Activated naive CD4-positive, alpha-beta T cell treated with anti-CD3 and anti-CD28 coated beads for 36 hours (primary cell): ENCODE data around the gene DHCR7. TPM values are rescaled to one million over a fixed set of nuclear protein-coding genes. Genes with fewer than 3 reads are reported as not detected.

Experiments used
- CTCF ChIA-PET: fragments of 350-600 bp; sonication (Branson Sonifier 250); formaldehyde crosslinking; loops from one replicate; lab custom pipeline; 2021; ENCODE audit warnings: antibody characterized with exemption; lab: Charles Lee
- DNase-seq: peaks from one replicate; pipeline ENCODE4 v3.0.0-alpha.2; 2020
- H3K27ac Mint-ChIP-seq: one replicate; pipeline ENCODE4 v1.8.0; 2021; ENCODE audit warnings: mild to moderate bottlenecking, mixed read lengths
- H3K27me3 Mint-ChIP-seq: one replicate; pipeline ENCODE4 v1.8.0; 2021; ENCODE audit warnings: low read depth, mixed read lengths
- H3K36me3 Mint-ChIP-seq: one replicate; pipeline ENCODE4 v1.8.0; 2021; ENCODE audit warnings: low read depth, mixed read lengths
- H3K4me1 Mint-ChIP-seq: one replicate; pipeline ENCODE4 v1.8.0; 2021; ENCODE audit warnings: low read depth, mixed read lengths
- H3K4me3 Mint-ChIP-seq: one replicate; pipeline ENCODE4 v1.8.0; 2021; ENCODE audit warnings: mild to moderate bottlenecking, moderate library complexity, mixed read lengths
- H3K9me3 Mint-ChIP-seq: one replicate; pipeline ENCODE4 v1.8.0; 2021; ENCODE audit warnings: mixed read lengths
- intact Hi-C: fragments of 100-400 bp; cut with micrococcal nuclease; formaldehyde crosslinking; loops from one replicate; pipeline ENCODE4 v1.15.1; 2023
- total RNA-seq, 2 experiments: library from RNA; stranded (reverse); gene quantifications; one replicate each; pipeline ENCODE4 v1.2.3, GENCODE V29; 2021

Gene DHCR7
- total RNA-seq, 2 experiments from 2014 or later = 52.0 to 58.7 TPM

DNA sequence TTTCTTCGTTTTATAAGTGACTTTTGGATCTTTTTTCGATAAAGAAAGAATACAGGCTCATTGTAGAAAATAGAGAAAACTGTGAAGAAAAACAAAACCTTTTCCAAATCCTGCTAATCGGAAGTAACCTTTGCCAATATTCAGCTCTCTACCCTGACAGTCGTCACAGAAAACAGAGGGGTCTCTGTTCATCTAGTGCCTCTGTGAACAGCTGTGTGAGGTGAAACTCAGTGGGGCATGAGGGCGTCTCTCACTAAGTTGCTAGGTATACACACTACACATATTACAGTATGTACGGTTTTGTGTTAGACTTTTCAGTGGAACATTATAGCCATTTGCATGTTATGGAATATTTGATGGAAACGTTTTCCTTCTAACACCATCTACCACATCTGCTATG, 39.4 kb downstream of the DHCR7 start:
- Mint-ChIP-seq H3K9me3 (peaks cover under 1% of the 10 kb centered on the region), H3K27me3 (no peaks in the 10 kb centered on the region), H3K4me1 (no peaks in the 10 kb centered on the region), H3K36me3 (no peaks in the 10 kb centered on the region), H3K4me3 (no peak overlapping the region), H3K27ac (no peak overlapping the region)
- intact Hi-C loops = no loop called here
- DNase-seq = no peak
- CTCF ChIA-PET = no interaction called here

DNA sequence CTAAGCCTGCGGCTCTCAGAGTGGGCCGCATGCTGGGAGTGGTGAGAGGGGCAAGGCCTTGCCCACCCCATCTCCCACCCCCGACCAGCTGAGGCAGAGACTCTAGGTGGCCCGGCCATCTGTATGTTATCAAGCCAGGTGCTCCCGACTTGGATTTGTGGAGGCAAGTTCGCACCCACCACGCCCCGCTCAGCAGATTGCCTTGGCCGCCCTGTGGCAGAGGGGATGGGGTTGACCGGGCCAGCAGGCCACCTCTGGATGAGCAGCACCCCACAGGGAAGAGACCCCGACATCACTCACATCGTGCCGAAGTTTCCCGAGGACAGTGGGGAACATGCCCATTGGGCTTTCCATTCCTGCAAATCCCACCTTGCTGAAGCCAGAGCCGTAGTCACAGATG, 40.8 kb downstream of the DHCR7 start:
- CTCF ChIA-PET = no interaction called here
- Mint-ChIP-seq H3K4me1 (no peaks in the 10 kb centered on the region), H3K27me3 (no peaks in the 10 kb centered on the region), H3K4me3 (no peak overlapping the region), H3K9me3 (peaks cover 6% of the 10 kb centered on the region), H3K36me3 (no peaks in the 10 kb centered on the region), H3K27ac (no peak overlapping the region)
- intact Hi-C loops = no loop called here
- no peak for DNase-seq

DNA sequence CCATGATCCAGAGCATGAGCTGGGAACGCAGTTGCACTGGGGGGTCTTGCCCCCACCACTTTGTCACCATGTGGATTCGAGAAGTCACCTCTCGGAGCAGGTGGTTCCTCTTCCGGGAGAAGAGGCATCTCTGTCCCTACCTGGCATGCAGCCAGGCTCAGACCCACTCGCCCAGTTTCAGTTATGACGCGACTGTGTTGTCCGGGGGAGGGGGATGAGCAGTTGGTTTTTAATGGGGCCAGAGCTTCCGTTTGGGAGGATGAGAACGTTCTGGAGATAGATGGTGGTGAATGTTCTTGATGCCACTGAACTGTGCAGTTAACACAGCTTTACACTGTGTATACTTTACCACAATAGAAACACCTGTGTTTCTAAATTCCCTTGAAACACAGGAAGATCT, 41.5 kb downstream of the DHCR7 start:
- Mint-ChIP-seq H3K9me3 (peaks cover 6% of the 10 kb centered on the region), H3K27ac (no peak overlapping the region), H3K4me1 (no peaks in the 10 kb centered on the region), H3K36me3 (no peaks in the 10 kb centered on the region), H3K4me3 (no peak overlapping the region), H3K27me3 (no peaks in the 10 kb centered on the region)
- no peak for DNase-seq
- intact Hi-C loops = no loop called here
- CTCF ChIA-PET = no interaction called here

DNA sequence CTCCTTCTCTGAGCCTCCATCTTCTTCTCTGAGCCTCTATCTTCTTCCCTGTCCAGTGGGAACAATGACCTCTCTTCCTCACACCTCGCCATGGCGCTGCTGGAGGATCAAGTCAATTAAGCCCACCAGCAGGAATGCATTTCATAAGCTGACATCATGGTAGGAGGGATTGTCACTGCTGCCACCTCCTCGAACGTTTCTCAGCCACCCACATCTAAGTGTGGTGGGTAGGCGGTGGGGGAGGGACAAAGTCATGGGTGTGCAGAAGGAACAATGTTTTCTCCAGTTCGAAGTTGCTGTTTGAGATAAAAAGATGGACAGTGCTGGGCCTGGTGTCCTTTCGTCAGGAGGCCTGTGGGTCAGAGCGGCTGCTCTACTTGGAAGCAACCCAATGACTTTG, 44.0 kb downstream of the DHCR7 start:
- Mint-ChIP-seq H3K36me3 (no peaks in the 10 kb centered on the region), H3K27ac (no peak overlapping the region), H3K9me3 (peaks cover 6% of the 10 kb centered on the region), H3K4me1 (no peaks in the 10 kb centered on the region), H3K4me3 (no peak overlapping the region), H3K27me3 (no peaks in the 10 kb centered on the region)
- DNase-seq = no peak
- intact Hi-C loops = no loop called here
- CTCF ChIA-PET = no interaction called here

DNA sequence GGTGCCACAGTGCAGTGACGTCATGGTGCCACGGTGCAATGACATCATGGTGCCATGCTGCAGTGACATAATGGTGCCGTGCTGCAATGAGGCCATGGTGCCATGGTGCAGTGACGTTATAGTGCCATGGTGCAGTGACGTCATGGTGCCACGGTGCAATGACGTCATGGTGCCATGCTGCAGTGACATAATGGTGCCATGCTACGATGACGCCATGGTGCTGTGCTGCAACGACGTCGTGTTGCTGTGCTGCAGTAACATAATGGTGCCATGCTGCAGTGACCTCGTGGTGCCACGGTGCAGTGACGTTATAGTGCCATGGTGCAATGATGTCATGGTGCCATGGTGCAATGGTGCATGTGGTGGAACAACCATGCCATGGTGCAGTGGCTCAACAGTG, 45.3 kb downstream of the DHCR7 start:
- H3K27me3 Mint-ChIP-seq = no peaks in the 10 kb centered on the region
- no peaks in the 10 kb centered on the region for H3K4me1 Mint-ChIP-seq
- H3K9me3 Mint-ChIP-seq = peaks cover 6% of the 10 kb centered on the region
- no peak overlapping the region for H3K4me3 Mint-ChIP-seq
- CTCF ChIA-PET = no interaction called here
- intact Hi-C loops = no loop called here
- DNase-seq = no peak
- no peak overlapping the region for H3K27ac Mint-ChIP-seq
- H3K36me3 Mint-ChIP-seq = no peaks in the 10 kb centered on the region

- H3K4me3 Mint-ChIP-seq = no peak overlapping the region
- H3K27me3 Mint-ChIP-seq = no peaks in the 10 kb centered on the region
- peaks cover 6% of the 10 kb centered on the region for H3K9me3 Mint-ChIP-seq
- no peaks in the 10 kb centered on the region for H3K36me3 Mint-ChIP-seq
- no peak for DNase-seq
- no peaks in the 10 kb centered on the region for H3K4me1 Mint-ChIP-seq
- intact Hi-C loops = no loop called here
- CTCF ChIA-PET = no interaction called here
- H3K27ac Mint-ChIP-seq = no peak overlapping the region
Measured at GRCh38 chr11:71400216-71400615, 48.0 kb downstream of the DHCR7 start.

DNA sequence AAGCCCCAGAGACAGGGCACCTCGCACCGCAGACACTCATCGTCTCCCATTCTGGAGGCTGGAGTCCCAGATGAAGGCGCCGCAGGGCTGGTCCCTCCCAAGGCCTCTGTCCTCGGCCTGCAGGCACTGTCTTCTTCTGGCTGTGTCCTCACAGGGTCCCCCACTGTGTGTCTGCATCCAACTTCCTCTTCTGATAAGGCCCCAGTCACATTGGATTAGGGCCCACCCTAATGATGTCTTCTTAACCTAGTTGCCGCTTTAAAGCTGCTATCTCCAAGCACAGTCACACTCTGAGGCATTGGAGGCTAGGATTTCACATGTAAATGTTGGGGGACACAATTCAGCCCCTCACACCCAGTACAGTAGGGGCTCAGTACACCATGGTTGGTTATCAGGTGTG, 48.9 kb downstream of the DHCR7 start:
- H3K9me3 Mint-ChIP-seq = peaks cover 6% of the 10 kb centered on the region
- intact Hi-C loops = no loop called here
- H3K36me3 Mint-ChIP-seq = no peaks in the 10 kb centered on the region
- no peaks in the 10 kb centered on the region for H3K4me1 Mint-ChIP-seq
- H3K27ac Mint-ChIP-seq = no peak overlapping the region
- CTCF ChIA-PET = no interaction called here
- H3K4me3 Mint-ChIP-seq = no peak overlapping the region
- H3K27me3 Mint-ChIP-seq = no peaks in the 10 kb centered on the region
- no peak for DNase-seq

GRCh38 chr11:71397961-71398360, 50.2 kb downstream of the DHCR7 start:
- Mint-ChIP-seq H3K4me1 (no peaks in the 10 kb centered on the region), H3K9me3 (peaks cover under 1% of the 10 kb centered on the region), H3K4me3 (no peak overlapping the region), H3K27ac (no peak overlapping the region), H3K27me3 (no peaks in the 10 kb centered on the region), H3K36me3 (no peaks in the 10 kb centered on the region)
- no peak for DNase-seq
- CTCF ChIA-PET = no interaction called here
- intact Hi-C loops = no loop called here

- Mint-ChIP-seq H3K36me3 (no peaks in the 10 kb centered on the region), H3K27me3 (no peaks in the 10 kb centered on the region), H3K9me3 (no peaks in the 10 kb centered on the region), H3K4me3 (no peak overlapping the region), H3K27ac (no peak overlapping the region), H3K4me1 (no peaks in the 10 kb centered on the region)
- CTCF ChIA-PET = no interaction called here
- intact Hi-C loops = no loop called here
- DNase-seq = no peak
Measured at GRCh38 chr11:71397331-71397860, 50.8 kb downstream of the DHCR7 start.

GRCh38 chr11:71396548-71397123, 51.6 kb downstream of the DHCR7 start:
- Mint-ChIP-seq H3K36me3 (no peaks in the 10 kb centered on the region), H3K27me3 (no peaks in the 10 kb centered on the region), H3K4me1 (no peaks in the 10 kb centered on the region), H3K9me3 (no peaks in the 10 kb centered on the region), H3K27ac (no peak overlapping the region), H3K4me3 (no peak overlapping the region)
- no peak for DNase-seq
- CTCF ChIA-PET = no interaction called here
- intact Hi-C loops = no loop called here

DNA sequence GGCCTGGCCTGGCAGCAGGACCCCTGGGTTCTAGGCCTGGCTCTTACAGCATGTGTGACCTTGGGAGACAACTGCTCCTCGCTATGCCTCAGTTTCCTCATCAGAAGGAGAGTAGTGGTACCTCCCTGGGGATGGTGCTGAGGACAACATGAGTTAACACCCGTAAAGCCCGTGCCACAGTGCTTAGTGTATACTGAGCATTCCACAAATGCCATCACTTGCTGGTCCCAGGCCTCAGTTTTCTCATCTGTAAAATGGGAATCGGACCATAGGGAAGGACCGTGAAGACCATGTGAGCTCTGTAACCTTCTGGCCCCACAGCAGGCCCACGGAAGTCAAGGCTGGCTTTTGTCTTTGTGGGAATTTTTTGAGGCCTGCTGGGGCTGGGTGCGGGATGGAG, 52.4 kb downstream of the DHCR7 start:
- intact Hi-C loops = no loop called here
- Mint-ChIP-seq H3K36me3 (no peaks in the 10 kb centered on the region), H3K4me1 (no peaks in the 10 kb centered on the region), H3K9me3 (no peaks in the 10 kb centered on the region), H3K4me3 (no peak overlapping the region), H3K27ac (no peak overlapping the region), H3K27me3 (no peaks in the 10 kb centered on the region)
- CTCF ChIA-PET = no interaction called here
- no peak for DNase-seq

DNA sequence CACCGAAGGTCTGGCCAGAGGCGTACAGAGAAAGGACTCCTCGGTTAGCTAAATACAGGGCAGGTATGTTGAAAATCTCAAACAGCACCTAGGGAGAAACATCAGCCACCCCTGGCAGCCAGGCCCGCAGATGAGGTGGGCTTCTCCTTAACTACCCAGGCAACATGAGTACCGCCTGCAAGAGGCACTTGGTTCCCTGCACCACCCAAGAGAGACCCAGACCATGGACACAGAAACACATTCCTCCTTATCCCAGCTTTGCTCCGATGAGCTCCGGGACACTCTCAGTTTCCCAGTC, 53.0 kb downstream of the DHCR7 start:
- Mint-ChIP-seq H3K27me3 (no peaks in the 10 kb centered on the region), H3K4me1 (no peaks in the 10 kb centered on the region), H3K27ac (no peak overlapping the region), H3K4me3 (no peak overlapping the region), H3K9me3 (no peaks in the 10 kb centered on the region), H3K36me3 (no peaks in the 10 kb centered on the region)
- CTCF ChIA-PET = no interaction called here
- intact Hi-C loops = no loop called here
- no peak for DNase-seq

DNA sequence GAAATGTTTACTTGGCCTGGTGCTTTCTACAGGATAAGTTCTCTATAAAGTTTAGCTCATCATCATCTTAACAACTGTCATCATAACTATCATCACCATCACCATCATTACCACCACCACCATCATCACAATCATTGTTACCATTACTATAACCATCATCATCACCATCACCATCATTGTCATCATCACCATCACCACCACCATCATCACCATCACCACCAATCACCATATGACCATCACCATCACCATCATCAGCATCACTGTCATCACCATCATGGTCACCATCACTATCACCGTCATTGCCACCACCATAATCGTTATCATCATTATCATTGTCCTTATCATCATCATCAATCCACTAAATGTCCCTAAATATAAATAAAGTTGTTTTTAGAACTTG, 54.9 kb downstream of the DHCR7 start:
- no peaks in the 10 kb centered on the region for H3K27me3 Mint-ChIP-seq
- intact Hi-C loops = no loop called here
- CTCF ChIA-PET = no interaction called here
- H3K4me3 Mint-ChIP-seq = no peak overlapping the region
- H3K4me1 Mint-ChIP-seq = no peaks in the 10 kb centered on the region
- no peaks in the 10 kb centered on the region for H3K9me3 Mint-ChIP-seq
- H3K36me3 Mint-ChIP-seq = no peaks in the 10 kb centered on the region
- H3K27ac Mint-ChIP-seq = no peak overlapping the region
- DNase-seq = no peak

GRCh38 chr11:71391796-71392195, 56.4 kb downstream of the DHCR7 start:
- H3K4me3 Mint-ChIP-seq = no peak overlapping the region
- H3K27ac Mint-ChIP-seq = no peak overlapping the region
- H3K36me3 Mint-ChIP-seq = no peaks in the 10 kb centered on the region
- H3K4me1 Mint-ChIP-seq = no peaks in the 10 kb centered on the region
- intact Hi-C loops = no loop called here
- CTCF ChIA-PET = no interaction called here
- no peaks in the 10 kb centered on the region for H3K27me3 Mint-ChIP-seq
- DNase-seq = no peak
- H3K9me3 Mint-ChIP-seq = no peaks in the 10 kb centered on the region
